Suprapubic skin (tissue), 4 donors: Measurements from ENCODE around the gene TULP4. TPM values are rescaled to one million over a fixed set of nuclear protein-coding genes. Genes with fewer than 3 reads are reported as not detected.
"Not testable (repeated sequence)": the region's sequence is repeated elsewhere in the genome, so short reads cannot be mapped to it uniquely, and the experiment has no call there.

Experiments
- DNase-seq, 2 donors: peaks; one replicate each; pipeline ENCODE4 v3.0.0-alpha.2; 2019; ENCODE audit warnings: low spot score in 2 of 2
- H3K27ac ChIP-seq: fragments of 200-600 bp; sonication (generic); one replicate; pipeline ENCODE4 v1.5.1; 2019
- H3K27me3 ChIP-seq: fragments of 200-600 bp; sonication (generic); one replicate; pipeline ENCODE4 v1.5.1; 2019
- H3K36me3 ChIP-seq: fragments of 200-600 bp; sonication (generic); one replicate; pipeline ENCODE4 v1.5.1; 2019
- H3K4me1 ChIP-seq: fragments of 200-600 bp; sonication (generic); one replicate; pipeline ENCODE4 v1.5.1; 2019
- H3K4me3 ChIP-seq: fragments of 200-600 bp; sonication (generic); one replicate; pipeline ENCODE4 v1.5.1; 2019; ENCODE audit warnings: mild to moderate bottlenecking
- H3K9me3 ChIP-seq: fragments of 200-600 bp; sonication (generic); one replicate; pipeline ENCODE4 v1.5.1; 2019
- CTCF ChIP-seq, 2 donors: fragments of 200-600 bp in 1 of 2; fragments of 450-650 bp in 1 of 2; sonication (generic) in 1 of 2; IDR thresholded peaks; one replicate each; pipeline ENCODE4 v1.5.1; 2016 to 2019; ENCODE audit warnings: antibody characterized with exemption in 2 of 2, mild to moderate bottlenecking in 1 of 2, moderate library complexity in 1 of 2
- EP300 ChIP-seq: sonication (generic); formaldehyde crosslinking; IDR thresholded peaks from one replicate; pipeline ENCODE4 v1.6.1; 2017; ENCODE audit warnings: antibody characterized with exemption
- POLR2A ChIP-seq, 2 donors: fragments of 450-650 bp; IDR thresholded peaks; one replicate each; pipeline ENCODE4 v1.6.1; 2017; ENCODE audit warnings: antibody characterized with exemption in 2 of 2, mild to moderate bottlenecking in 2 of 2, moderate library complexity in 2 of 2
- POLR2AphosphoS5 ChIP-seq, 3 donors: sonication (generic); formaldehyde crosslinking; IDR thresholded peaks; one replicate each; pipeline ENCODE4 v1.6.1; 2017; ENCODE audit warnings: antibody characterized with exemption in 3 of 3
- WGBS: methylation state at CpG from one replicate; pipeline ENCODE4 v1.1.5; 2018; 5-methylcytosine and 5-hydroxymethylcytosine counted together
- total RNA-seq, 4 donors: library from RNA; depleted of rRNA; stranded (reverse); fragments of >200 nt; gene quantifications; one replicate each; pipeline ENCODE4 v1.1.0, GENCODE V29; 2016

The TULP4 gene
- total RNA-seq, 4 donors from 2014 or later, result 123 to 156 (median 132) TPM

GRCh38 chr6:158300306-158301143 is 11.7 kb upstream of the TULP4 start:
- H3K4me1 ChIP-seq, H3K4me3 ChIP-seq, DNase-seq, H3K27me3 ChIP-seq, H3K9me3 ChIP-seq, H3K27ac ChIP-seq: not testable (repeated sequence)
- H3K36me3 ChIP-seq, result peaks cover 10% of the 10 kb centered on the region
- 72% methylated on average over 10 of the region's 10 CpGs for WGBS

GRCh38 chr6:158301561-158301960 is 10.7 kb upstream of the TULP4 start:
- DNase-seq, result not testable (repeated sequence)
- 98% methylated on average over 4 of the region's 4 CpGs for WGBS

GRCh38 chr6:158302195-158302796 is 10.0 kb upstream of the TULP4 start:
- DNase-seq, H3K27me3 ChIP-seq, H3K9me3 ChIP-seq, H3K36me3 ChIP-seq, H3K27ac ChIP-seq, H3K4me3 ChIP-seq, H3K4me1 ChIP-seq: not testable (repeated sequence)
- WGBS, result 79% methylated on average over 7 of the region's 7 CpGs

More at GRCh38 chr6:158301561-158301960, 10.7 kb upstream of the TULP4 start:
- peaks cover 10% of the 10 kb centered on the region for H3K36me3 ChIP-seq
- not testable (repeated sequence) for H3K9me3 ChIP-seq, H3K4me1 ChIP-seq, H3K27me3 ChIP-seq, H3K4me3 ChIP-seq, H3K27ac ChIP-seq

GRCh38 chr6:158303210-158303731 is 9.0 kb upstream of the TULP4 start:
- no peak overlapping the region for H3K4me3 ChIP-seq
- no peak for DNase-seq
- no peak overlapping the region for H3K27ac ChIP-seq
- H3K9me3 ChIP-seq, result no peaks in the 10 kb centered on the region
- TF ChIP-seq POLR2A (IDR thresholded peaks at IDR 0.05) (no peak), EP300 (no peak), CTCF (IDR thresholded peaks at IDR 0.05) (no peak), POLR2AphosphoS5 (IDR thresholded peaks at IDR 0.05) (no peak)
- H3K36me3 ChIP-seq, result peaks cover 6% of the 10 kb centered on the region
- peaks cover 3% of the 10 kb centered on the region for H3K4me1 ChIP-seq
- no peaks in the 10 kb centered on the region for H3K27me3 ChIP-seq
- WGBS, result 57% methylated on average over 7 of the region's 7 CpGs

GRCh38 chr6:158304254-158304653 is 8.0 kb upstream of the TULP4 start:
- TF ChIP-seq POLR2A (IDR thresholded peaks at IDR 0.05) (no peak), POLR2AphosphoS5 (IDR thresholded peaks at IDR 0.05) (no peak), CTCF (IDR thresholded peaks at IDR 0.05) (no peak), EP300 (no peak)

GRCh38 chr6:158309814-158310213 is 2.5 kb upstream of the TULP4 start:
- 93% methylated on average over 5 of the region's 5 CpGs for WGBS
- no peak overlapping the region for H3K27ac ChIP-seq

More at GRCh38 chr6:158304254-158304653, 8.0 kb upstream of the TULP4 start:
- H3K9me3 ChIP-seq, result no peaks in the 10 kb centered on the region
- DNase-seq, result no peak
- H3K27me3 ChIP-seq, result no peaks in the 10 kb centered on the region
- peaks cover 3% of the 10 kb centered on the region for H3K4me1 ChIP-seq
- H3K4me3 ChIP-seq, result no peak overlapping the region
- H3K27ac ChIP-seq, result no peak overlapping the region
- no peaks in the 10 kb centered on the region for H3K36me3 ChIP-seq

More at GRCh38 chr6:158309814-158310213, 2.5 kb upstream of the TULP4 start:
- H3K4me3 ChIP-seq, result no peak overlapping the region
- H3K9me3 ChIP-seq, result no peaks in the 10 kb centered on the region
- H3K4me1 ChIP-seq, result no peaks in the 10 kb centered on the region
- H3K27me3 ChIP-seq, result no peaks in the 10 kb centered on the region
- H3K36me3 ChIP-seq, result peaks cover 21% of the 10 kb centered on the region
- DNase-seq, result no peak
- TF ChIP-seq CTCF (IDR thresholded peaks at IDR 0.05) (no peak), POLR2A (IDR thresholded peaks at IDR 0.05) (no peak), EP300 (no peak), POLR2AphosphoS5 (IDR thresholded peaks at IDR 0.05) (no peak)
